Cortex of kidney (tissue), 1 donor: ENCODE data around the gene ADD1.

ENCODE experiments used
- DNase-seq: peaks from one replicate; lab custom pipeline; 2025; lab: John Stamatoyannopoulos, UW

The ADD1 gene, protein sequence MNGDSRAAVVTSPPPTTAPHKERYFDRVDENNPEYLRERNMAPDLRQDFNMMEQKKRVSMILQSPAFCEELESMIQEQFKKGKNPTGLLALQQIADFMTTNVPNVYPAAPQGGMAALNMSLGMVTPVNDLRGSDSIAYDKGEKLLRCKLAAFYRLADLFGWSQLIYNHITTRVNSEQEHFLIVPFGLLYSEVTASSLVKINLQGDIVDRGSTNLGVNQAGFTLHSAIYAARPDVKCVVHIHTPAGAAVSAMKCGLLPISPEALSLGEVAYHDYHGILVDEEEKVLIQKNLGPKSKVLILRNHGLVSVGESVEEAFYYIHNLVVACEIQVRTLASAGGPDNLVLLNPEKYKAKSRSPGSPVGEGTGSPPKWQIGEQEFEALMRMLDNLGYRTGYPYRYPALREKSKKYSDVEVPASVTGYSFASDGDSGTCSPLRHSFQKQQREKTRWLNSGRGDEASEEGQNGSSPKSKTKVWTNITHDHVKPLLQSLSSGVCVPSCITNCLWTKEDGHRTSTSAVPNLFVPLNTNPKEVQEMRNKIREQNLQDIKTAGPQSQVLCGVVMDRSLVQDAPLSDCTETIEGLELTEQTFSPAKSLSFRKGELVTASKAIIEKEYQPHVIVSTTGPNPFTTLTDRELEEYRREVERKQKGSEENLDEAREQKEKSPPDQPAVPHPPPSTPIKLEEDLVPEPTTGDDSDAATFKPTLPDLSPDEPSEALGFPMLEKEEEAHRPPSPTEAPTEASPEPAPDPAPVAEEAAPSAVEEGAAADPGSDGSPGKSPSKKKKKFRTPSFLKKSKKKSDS

DNA sequence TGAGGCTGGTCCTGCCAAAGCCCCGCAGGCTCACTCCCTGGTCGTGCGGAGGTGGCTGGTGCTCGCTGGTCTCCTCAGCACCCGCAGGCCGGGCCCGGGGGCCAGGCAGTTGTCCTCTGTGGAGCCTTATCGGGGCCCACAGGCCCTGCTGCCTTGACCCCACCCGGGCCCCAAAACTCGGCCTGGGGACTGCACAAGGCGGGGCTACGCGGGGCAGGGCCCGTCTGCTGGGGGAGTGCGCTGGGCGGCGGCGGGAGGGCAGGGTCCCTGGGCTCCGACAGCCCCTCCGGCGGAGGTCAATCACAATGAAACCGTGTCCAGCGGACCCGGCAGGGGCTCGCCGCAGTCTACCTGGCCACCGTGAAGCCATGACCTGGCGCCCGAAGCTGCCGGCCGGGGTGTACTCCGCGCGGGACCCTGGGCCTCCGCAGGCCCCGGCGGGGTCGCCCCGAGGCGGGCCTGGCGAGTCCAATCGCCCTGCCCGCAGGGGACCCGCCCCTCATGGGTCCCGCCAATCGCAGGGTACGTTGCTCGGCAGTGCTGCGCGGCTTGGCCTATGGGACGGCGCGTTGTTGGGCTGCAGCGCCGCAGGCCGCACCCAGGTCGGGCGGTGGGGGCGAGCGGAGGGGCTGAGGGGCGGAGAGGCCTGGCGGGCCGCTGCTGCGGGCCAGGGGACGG, at the start of gene ADD1:
ADD1 (plus strand) TSS at position 582 of the 678 bp plus-strand sequence. CDS start 32,072 bp downstream, outside the sequence.
- DNase-seq = peak; percentile 87

DNA sequence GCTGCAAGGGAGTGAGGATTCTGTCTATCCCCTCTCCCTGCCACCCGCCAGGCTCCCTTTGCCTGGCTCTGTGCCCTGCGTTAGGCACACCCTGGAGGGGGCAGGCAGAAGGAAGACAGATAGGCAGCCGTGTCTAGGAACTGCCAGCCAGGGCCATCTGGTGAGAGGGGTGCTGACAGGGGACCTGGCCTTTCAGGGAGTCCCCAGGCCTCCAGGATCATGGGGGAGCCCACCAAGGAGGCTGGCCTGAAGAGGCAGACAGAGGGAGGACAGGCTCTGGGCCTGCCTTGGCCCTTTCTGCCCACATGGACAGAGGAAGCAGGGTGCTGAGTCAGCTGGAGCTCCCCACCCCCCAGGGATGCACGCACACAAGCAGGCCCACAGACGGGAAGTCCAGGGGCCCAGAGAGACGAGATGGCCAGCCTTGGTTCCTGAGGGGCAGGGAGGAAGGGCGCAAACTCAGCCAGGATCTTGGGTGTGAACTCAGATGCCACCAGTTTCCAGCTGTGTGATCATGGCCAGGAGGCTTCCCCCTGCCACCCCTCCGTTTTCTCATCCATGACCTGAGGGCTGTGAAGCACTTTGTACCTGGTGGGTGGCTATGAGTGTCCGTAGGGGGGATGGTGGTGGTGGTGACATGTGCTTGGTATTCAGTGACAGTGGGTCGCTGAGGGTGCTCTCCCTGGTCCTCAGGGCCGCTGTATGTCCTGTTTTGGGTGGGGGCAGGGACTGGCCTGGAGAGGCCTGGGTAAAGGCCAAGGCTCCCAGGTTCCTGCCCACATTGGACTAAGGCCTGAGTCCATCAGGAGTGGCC, 49.0 kb upstream of the ADD1 start:
- no peak for DNase-seq

DNA sequence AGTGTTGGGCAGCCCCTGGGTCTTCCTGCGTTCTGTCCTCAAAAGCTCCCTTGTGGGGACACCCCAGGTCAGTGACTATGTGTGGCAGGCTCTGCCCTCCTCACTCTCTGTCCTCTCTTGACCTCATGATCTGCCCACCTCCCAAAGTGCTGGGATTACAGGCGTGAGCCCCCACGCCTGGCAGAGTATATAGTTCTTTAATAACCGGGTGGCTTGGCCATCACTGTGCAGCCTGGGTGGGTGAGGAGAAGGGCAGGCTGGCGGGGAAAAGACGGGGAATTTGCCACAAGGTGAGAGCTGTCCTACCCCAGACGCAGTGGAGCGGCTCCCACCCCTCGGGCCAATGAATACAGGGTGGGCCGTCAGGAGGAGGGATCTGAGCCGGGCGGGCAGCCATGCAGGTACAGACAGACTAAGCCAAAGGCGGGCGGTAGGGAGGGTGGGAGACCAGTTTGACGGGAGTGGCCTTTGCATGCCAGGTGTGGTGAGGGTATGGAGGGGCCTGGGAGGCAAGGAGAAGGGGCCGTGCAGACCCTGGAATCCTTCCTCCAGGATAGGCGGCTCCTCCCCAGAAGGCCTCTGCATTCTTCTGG, 48.2 kb upstream of the ADD1 start:
- no peak for DNase-seq

DNA sequence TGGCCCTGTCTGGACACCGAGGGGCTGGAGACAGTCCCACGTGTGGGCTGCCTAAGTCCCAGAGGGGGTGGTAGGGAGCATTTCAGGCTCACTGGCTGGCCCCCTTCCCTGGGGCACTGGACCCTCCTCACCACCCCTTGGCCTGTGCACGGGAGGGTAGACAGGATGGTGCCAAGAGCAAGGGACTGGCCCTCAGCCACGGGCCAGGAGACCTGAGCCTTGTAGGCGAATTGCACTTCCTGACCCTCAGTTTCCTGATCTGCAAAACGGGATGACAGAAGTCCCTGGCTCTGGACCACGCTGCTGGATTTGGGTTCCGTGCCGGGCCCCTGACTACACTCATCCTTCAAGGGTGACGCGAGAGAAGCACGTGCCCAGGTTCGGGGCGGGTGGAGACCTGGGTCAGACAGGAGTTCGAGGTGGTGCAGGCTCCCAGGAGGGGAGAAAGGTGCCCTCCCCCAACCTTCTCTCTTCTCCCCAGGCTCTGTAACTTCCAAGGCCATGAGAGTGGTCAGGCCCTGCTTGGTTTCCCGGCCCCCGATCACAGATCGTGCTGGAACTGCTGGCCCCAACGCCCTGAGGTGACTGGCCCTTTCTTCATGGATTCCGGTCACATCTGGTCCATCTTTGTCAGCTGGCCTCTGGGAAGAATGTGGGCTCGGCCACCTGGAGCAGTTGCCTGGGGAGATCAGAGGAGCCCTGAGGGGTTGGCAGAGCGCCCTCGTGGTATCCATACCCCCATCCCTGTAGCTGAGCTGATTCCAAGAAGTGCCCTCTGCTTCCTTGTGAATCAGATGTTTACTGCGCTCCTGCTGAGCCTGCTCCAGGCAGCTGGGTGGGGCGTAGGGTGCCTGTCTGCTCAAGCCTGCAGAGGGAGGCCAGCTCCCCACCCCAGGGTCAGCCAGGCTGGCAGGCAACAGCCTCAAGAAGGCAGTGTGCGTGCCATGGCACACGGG, 47.5 kb upstream of the ADD1 start:
- no peak for DNase-seq

DNA sequence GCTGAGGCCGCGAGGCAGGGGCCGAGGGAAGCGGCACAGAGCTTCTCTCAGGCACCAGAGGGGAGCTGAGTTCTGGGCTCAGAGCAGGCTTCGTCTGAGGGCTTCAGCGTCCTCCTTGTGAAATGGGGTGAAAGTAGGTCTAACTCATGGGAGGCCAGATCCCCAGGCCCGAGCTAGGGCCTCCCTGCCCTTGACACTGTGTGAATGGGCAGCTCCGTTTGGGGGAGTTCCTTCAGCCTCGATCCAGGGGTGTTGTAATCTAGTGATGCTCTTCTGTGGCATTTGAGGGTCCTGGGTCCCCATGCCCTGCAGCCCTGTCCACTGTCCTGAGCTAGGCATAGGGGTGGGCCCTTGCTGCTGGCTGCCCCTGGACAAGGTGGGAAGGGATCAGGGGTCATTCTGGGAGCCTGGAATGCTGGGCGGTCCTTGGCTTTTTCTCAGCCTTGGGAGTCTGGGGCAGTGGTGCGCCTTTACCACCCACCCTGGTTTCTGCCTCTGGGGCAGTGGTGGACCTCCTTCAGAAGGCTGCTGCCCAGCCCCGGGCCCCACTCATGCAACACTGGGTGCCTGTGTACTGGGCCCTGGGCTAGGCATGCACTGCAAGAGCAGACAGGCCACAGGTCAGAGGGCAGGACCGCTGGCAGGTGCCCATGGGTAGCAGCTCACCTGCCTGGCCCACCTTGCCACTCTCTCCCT, 46.6 kb upstream of the ADD1 start:
- DNase-seq = no peak

DNA sequence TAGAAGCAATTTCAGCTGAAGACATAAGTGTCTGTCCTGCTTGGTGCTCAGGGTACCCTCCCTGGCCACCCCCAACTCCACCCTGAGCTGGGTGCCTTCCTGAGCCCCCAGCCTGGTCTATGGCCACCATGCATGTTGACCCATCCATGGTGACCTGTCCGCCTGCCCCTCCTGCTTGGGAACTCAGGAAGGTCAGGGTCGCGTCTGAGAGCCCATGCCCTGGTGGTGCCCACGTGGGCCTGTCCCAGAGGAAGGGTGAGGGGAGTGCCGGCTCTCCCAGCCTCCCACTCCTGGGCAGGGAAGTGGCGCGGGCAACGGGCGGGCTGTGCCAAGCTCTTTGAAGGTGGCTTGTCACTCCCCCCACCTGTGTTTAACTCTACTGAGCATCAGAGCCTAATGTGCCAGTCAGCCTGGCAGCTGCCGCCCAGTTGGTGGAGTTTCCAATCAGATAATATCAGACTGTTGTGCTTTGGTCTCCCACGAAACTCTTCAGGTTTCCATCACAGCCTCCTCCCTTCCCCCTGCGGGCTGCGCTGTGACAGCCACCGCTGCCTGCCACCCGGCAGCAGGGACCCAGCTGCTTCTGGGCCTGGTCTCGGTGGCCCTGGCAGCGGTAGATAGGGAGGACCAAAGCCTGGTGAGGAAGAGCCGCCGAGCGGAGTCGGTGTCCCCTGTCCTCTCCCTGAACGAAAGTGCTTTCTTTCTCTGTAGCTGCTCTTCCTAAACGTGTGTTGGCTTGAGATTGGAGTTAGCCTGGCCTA, 45.9 kb upstream of the ADD1 start:
- no peak for DNase-seq

DNA sequence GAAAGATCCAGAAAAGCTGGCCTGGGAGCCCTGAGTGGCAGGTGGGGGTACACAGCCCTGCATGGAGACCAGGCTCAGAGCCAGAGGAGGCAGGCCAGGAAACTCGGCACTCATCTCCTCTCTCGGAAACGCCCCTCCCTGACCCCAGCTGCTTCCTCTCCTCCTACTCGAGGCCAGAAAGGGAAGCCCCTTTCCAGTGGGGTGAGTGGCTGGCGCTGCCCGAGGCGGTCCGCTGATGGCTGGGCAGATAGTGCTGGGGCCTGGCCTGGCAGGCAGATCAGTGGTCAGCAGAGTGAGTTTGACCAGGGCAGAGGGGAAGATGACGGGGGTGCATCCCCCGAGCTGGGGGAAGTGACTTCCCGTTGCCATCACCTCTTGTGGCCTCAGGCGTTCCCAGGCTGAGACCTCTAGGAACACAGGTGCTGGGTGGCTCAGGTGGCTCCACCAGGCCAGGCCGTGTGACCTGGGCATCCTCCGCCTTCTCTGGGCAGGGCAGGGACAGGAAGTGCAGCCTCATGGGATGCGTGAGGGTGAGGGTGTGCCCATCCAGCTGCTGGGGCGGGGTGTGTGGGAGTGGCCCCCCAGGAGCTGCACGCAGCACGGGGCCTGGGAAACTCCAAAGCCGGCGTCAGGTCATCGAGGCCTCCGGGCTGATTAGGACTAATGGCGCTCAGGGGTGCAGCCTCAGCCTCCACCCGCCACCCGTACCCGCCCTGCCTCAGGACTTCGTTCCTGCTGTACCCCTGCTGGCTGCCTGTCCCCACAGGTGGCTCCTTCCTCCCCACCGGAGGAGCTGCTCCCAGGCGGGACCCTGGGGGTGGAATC, 45.0 kb upstream of the ADD1 start:
- no peak for DNase-seq

DNA sequence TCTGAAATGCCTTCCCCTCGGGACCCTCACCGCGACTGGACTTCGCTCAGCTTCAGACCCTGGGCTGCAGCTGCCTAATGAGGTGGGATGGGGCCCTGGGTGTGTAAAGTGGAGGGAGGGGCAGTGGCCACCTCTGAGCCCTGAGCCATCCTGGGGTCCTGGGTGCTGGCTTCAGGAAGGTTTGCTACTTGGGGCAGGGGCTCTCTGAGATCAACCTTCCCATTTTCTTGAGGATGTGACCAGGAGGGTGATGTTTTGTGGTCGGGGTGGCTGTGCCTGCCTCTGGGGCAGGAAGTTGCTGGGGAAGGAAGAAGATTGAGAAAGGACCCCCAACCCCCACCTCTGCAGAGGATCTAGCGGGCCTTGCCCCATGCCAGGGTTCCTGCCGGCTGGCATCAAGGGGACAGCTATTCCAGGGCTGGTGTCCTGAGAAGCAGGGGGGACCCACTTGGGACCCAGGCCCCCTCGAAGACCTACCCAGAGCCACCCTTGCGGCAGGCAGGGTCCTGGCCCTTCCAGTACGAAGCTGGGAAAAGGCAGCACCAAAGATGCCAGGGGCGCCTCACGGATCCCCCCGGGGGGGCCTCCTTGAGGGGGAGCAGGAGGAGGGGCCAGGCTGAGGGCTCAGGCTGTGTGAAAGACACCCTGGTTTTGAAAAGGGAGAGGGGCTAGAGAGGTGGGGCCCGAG, 44.3 kb upstream of the ADD1 start:
- no peak for DNase-seq

DNA sequence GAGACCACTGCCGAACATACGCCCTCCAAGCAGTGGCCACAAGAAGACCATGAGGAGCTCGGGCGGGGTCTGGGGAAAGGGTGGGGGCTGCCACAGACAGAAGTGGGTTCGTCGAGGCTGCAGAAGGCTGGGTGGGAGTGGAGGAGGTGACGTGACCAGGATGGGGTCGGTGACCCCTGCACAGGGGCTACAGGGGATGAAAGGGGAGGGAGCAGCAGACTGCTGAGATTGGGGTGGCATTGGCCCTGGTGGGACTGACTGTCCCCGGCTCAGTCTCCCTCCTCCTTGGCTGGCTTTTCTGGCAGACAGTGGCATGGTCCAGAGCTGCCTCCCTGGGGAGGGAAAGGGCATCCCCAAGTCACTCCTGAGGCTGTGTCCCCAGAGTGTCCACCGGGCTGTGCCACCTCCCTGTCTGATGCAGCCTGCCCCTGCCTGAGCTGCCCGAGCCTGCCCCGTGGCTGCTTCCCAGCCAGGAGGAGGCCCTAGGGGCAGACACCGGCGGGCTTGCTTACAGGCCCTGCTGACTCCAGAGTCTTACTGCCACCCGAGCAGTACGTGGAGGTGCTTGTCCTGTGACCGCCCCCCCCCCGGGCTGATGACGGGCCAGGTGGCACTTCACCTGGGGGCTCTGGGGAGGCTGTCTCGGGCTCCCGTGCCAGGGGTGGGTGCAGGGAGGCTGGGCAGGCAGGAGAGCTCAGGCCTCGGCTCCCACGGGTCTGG, 43.5 kb upstream of the ADD1 start:
- DNase-seq = no peak

DNA sequence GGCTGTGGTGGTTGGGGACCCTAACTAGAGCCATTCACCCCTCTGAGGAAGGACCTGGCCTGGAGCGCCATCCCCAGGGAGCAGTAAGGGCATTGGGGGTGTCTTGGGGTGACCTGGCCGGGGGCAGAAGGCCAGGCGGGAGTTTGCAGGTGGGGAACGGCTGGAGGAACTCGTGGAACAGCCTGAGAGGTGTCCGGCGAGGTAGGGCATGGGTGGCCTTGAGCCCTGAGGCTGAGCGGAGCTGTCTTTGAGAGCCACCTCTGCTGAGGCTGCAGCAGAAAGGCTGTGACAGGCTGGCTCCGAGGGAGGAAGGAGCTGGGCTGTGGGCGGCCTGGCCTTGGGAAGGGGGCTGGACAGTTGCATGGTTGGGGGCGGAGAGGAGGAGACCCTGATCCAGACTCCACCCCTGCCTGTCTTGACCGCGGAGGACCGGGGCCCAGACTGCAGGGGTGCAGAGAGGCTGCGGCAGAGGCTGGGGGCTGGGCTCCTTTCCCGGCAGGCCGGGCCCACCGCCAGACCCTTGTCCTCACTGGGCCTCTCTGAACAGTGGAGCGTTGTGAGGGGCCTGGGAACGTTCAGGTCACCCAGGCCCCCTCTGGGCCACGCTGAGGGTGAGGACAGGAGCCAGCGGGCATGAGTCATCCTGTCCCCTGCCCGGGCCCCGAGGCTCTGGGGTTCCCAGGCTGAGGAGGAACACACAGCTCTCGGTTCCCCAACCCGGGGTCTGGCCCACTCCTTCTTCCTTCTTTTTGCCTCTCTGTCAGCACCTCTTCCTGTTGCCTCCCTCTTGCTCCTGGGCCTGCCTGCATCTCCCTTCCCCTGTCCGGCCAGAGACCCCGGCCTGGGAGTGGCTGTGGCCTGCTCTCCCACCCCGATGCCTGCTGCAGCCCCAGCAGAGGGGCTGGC, 42.7 kb upstream of the ADD1 start:
- DNase-seq = no peak

DNA sequence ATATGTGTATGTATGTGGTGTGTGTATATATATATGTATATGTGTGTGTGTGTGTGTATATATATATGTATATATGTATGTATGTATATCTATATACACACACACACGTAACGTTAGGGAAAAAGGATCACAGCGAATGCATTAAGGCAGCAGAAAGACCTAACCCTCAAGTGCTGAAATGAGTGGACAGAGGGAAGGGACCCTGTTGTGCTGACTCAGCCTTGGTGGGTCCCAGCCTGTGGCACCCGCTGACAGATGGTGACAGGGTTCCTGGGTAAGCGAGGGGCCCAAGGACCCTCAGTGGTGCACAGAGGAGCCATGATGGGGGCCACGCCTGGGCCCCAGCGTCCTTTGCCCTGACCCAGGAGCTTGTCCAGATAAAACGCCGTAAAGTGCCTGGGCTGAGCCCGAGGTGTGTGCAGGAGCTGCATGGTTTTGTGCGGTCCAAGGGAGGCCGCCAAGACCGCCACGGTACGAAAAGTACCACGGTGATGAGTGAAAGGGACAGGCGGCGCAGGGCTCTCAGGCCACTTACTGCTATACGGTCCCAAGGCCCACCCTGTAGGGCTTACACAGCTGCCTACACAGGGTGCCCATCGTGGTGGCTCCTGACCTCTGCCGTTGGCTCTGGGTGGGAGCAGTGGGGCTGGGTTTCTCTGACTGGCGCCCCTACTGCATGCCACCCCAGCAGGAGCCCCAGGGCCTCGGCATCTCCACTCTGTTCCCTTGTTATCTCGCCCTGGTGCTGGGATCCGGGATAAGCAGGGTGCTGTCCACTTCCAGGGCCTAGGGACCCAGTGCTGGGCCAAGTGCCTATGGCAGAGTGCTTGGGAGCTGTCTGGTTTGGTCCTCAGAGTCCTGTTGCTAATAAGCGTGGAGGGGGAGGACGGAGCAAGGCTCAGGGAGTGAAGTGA, 40.8 kb upstream of the ADD1 start:
- no peak for DNase-seq

DNA sequence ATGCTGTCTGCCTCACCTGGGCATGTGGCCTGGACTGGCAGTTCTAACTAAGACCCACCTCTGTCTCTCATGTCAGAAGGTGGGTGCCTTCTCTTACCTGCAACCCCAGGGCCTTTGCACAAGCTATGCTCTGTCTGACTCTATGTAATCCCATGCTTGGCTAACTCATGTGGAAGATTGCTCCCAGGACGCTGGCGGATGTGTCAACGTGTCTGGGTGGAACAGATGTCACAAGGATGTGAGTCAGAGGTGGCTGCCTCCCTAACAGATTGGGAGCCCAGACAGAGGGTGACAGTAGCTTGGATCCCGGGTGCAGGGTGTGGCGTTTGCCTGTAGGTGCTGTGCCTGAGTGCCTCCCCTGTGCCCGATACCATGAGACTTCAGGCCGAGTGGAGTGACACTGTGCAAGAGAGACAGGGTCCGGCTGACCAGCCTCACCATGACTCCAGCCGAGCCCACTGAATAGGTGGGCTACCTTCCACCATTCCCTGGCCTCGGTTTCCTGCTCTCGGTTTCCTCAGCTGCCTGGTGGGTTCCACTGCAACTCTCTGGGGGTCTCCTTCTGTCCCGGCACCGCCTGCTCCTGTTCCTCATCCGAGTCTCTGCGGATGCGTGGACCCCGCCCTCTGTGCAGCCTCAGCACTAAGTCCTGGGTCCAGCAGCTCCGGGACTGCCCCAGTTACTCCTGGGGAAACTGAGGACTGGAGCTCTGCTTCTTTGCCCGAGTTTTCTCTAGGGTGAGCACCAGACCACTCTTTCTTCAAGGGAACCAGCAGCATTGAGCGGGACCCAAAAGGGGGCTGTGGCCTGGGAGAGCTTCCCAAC, 39.8 kb upstream of the ADD1 start:
- DNase-seq = no peak

DNA sequence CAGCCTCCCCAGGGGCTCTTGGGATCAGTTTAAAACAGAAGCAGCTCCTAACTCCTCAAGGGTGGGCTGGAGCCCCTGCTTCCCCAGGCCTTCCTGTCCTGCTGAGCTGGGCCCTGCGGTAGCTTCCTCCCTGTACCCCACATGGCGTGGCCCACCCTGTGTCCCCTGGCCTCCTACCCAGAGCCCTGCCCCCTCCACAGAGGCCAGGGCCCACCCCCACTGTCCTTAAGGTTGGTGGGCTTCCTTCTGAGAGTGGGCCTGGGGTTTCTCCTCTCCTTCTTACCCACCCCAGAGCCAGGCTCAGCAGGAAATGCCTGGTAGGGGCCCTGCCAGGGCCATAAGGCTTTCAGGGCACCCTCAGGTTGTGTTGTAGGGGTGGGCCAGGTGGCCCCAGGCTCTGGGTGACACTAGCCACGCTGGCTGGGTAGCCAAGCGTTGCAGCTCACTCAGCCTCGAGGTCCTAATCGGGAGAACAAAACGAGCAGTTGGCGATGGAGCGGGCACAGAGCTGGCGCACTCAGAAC, 39.1 kb upstream of the ADD1 start:
- no peak for DNase-seq
